Erythroblast (primary cell): ENCODE data around the gene HDAC5.

Experiments used
- GATA1 ChIP-seq: IDR thresholded peaks from 2 replicates; pipeline ENCODE4 v1.6.1; 2011; ENCODE audit warnings: low read depth, mild to moderate bottlenecking, control low read depth, low read length, moderate library complexity
- POLR2A ChIP-seq: IDR thresholded peaks from 2 replicates; pipeline ENCODE4 v1.6.1; 2011; ENCODE audit warnings: mild to moderate bottlenecking, low read length

DNA sequence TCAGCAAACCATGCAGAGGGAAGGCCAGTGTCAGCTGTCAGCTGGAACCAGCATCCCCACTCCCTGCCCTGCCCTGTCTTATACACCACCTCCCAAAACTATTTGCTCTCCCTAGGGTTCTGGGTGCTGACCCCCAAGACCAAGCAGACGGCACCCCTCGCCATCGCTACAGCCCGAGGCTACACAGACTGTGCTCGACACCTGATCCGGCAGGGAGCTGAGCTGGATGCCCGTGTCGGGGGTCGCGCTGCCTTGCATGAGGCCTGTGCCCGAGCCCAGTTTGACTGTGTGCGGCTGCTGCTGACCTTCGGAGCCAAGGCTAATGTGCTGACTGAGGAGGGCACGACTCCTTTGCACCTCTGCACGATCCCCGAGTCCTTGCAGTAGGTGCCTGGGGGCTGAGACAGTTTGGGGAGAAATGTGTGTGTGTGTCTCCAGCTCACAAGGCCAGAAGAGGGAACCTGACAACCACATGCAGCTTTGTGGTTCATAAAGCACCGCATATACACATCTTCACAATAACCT, 48.6 kb upstream of the HDAC5 start:
- TF ChIP-seq POLR2A, result no peak
- TF ChIP-seq GATA1, result no peak
